ENCODE measurements around the gene ADAM17.
A peak's percentile ranks its signal among the peaks of the same experiment; 100 is the strongest.
"Not testable (repeated sequence)": the region's sequence is repeated elsewhere in the genome, so short reads cannot be mapped to it uniquely, and the experiment has no call there.

Gene ADAM17

GRCh38 chr2:9565436-9566153 lies 10.0 kb upstream of the ADAM17 start:
- peak; percentile 79 for DNase-seq (ENCODE audit: low spot score)

DNA sequence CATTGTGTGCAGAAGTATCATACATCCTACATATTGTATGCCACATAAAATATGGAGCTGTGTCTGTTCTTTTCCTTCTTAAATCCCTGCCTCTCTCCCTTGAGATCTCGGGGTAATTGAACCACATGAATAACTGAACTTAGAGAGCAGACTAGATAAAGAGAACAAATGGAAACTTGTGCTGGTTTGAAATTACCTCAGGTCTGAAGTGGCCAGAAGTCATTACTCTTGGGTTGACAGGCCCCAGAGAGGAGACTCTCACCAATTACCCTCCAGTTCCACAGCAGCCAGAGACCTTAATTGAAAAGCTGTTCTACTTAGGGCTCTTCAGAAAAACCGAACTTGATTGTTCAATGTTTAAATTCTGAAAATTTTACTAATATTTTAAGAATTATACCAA lies 5.0 kb upstream of the ADAM17 start:
- no peak for DNase-seq (ENCODE audit: low spot score)

- no peak for DNase-seq (ENCODE audit: low spot score)
These were observed 3.3 kb upstream of the ADAM17 start for GRCh38 chr2:9558948-9559381.

GRCh38 chr2:9556121-9556743 lies 602 bp upstream of the ADAM17 start:
- no peak for DNase-seq (ENCODE audit: low spot score)

DNA sequence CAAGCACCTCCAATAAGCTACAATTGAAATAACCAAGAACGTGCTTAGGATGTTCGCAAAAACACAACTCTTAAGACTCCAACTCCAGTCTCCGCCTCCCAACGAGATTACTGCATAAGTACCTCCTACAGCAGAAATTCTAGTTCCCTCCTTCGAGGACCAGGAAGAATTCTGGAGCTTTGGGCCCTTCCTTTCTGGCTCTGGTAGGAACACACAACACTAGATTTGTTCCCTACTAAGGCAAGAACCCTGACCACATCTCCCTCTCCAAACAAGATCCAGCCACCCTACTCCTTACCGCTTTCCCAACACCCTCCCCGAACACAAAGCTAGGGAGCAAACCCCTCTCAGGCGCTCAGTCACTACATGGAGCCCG lies 721 bp downstream of the ADAM17 start:
- DNase-seq (ENCODE audit: low spot score), result no peak

GRCh38 chr2:9552219-9553178 lies 3.1 kb downstream of the ADAM17 start:
- DNase-seq (ENCODE audit: low spot score), result peak; percentile 64

DNA sequence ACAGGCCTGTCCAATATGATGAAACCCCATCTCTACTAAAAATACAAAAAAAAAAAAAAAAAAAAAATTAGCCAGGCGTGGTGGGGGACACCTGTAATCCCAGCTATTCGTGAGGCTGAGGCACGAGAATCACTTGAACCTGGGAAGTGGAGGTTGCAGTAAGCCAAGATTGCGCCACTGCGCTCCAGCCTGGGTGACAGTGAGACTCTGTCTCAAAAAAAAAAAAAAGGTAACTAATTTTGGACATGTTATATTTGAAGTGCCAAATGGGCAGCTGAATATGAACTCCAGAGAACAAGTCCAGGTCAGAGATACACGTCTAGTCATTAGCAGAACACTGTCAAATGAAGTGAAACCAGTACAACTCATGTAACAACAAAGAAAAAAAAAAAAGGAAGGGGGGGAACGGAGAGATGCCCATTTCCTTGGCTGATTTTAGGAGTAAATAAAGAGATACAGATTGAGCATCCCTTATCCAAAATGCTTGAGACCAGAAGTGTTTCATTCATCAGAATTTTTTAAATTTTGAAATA lies 4.7 kb downstream of the ADAM17 start:
- not testable (repeated sequence) for DNase-seq (ENCODE audit: low spot score)

- DNase-seq (ENCODE audit: low spot score), result no peak
These were observed 6.2 kb downstream of the ADAM17 start for GRCh38 chr2:9549420-9549819.

DNA sequence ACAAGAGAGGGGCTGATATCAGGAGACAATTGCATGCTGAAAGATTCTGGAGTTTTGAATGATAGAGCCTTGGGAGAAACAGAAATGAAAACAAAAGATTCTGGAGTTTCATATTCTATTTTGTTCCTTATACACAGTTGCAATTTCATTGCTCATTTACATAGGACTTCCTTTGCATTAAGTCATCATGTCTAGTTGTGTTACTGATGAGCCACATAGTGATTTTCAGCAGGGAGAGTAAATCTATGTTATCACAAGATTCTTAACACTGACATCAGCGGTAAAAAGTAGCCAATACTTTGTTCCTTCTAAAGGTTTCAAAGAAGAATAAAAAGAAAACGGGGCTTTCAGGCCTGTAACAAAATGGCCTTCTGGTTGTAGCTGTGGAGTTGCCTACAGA lies 7.1 kb downstream of the ADAM17 start:
- DNase-seq (ENCODE audit: low spot score), result no peak

- peak; percentile 52 for DNase-seq (ENCODE audit: low spot score)
These were observed 8.2 kb downstream of the ADAM17 start for GRCh38 chr2:9547262-9547991.

DNA sequence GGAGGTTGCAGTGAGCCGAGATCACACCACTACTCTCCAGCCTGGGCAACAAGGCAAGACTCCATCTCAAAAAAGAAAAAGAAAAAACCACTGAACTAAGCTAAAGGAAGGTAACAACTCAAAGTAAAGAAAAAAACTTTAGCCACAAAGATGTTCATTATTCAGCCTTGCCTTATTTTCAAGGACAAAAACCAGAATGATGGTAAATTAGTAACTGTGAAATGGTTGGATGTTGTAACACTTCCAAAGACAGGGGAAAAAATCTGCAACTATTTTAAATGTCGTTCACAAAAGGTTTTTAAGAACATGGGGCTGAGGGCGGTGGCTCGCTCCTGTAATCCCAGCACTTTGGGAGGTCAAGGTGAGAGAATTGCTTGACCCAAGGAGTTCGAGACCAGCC lies 10.1 kb downstream of the ADAM17 start:
- no peak for DNase-seq (ENCODE audit: low spot score)

DNA sequence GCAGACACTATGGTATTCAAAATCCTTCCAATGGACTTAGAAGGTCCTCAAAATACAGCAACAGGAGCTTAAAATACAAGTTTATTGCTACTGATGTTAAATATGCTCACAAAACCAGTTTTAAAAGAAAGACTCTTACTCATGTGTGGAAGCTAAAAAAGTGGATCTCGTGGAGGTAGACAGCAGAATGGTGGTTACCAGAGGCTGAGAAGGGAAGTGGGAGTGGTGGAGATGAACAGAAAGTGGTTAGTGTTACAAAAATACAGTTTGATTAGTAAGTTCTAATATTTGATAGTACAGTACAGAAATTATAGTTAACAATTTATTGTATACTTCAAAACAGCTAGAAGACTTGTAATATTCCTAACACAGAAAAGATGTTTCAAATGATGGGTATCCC lies 12.1 kb downstream of the ADAM17 start:
- DNase-seq (ENCODE audit: low spot score), result no peak

GRCh38 chr2:9539531-9539930 lies 16.1 kb downstream of the ADAM17 start:
- DNase-seq (ENCODE audit: low spot score), result no peak

- peak; percentile 60 for DNase-seq (ENCODE audit: low spot score)
These were observed 17.6 kb downstream of the ADAM17 start for GRCh38 chr2:9538000-9538507.

GRCh38 chr2:9536504-9536903 lies 19.1 kb downstream of the ADAM17 start:
- no peak for DNase-seq (ENCODE audit: low spot score)

DNA sequence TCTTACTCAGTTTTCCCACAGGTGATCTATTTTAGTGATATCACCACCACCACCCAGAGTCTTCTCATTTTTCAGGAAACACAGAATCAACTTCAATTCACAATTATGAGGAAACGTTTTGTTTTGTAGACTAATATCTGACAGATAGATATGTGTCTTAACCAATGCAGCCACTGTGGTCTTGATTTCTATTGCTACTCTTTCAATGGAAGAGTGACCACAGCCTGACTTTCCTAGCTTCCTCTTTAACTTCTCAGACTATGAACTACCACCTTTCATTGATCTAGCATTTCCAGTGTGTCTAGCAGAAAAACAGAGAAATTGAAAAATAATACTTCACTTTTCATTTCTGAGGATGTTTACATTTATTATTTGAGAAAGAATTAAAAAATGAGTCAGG lies 20.5 kb downstream of the ADAM17 start:
- DNase-seq (ENCODE audit: low spot score), result no peak

DNA sequence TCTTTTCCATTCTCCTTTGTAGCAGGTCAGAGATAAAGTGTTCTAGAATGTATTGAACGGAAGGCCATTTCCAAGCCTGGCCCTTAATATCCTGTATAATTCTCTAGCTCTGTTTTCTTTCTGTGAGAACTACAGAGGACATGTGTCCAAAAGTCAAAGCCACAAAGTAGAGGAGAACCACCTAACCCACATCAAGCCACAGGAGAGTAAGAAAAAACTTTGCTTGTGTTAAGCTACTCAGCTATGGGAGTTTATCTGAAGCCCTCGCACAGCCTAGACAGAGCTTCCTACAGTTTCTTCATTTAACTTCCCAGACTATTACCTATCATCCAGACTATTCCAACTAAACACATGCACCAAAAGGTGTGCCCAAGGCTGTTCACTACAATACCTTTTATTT lies 22.0 kb downstream of the ADAM17 start:
- DNase-seq (ENCODE audit: low spot score), result no peak

DNA sequence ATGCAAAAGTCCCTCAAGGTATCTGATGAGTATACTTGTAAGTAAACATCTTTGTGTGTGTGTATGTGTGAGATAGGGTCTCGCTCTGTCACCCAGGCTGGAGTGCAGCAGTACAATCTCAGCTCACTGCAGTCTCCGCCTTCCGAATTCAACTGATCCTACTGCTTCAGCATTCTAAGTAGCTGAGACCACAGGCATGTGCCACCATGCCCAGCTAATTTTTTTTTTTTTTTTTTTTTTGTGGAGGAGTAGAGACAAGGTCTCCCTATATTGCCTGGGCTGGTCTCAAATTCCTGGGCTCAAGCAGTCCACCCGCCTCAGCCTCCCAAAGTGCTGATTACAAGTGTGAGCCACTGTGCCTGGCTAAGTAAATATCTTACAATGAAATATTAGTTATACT lies 23.2 kb downstream of the ADAM17 start:
- no peak for DNase-seq (ENCODE audit: low spot score)

- no peak for DNase-seq (ENCODE audit: low spot score)
These were observed 27.4 kb downstream of the ADAM17 start for GRCh38 chr2:9527995-9528787.

DNA sequence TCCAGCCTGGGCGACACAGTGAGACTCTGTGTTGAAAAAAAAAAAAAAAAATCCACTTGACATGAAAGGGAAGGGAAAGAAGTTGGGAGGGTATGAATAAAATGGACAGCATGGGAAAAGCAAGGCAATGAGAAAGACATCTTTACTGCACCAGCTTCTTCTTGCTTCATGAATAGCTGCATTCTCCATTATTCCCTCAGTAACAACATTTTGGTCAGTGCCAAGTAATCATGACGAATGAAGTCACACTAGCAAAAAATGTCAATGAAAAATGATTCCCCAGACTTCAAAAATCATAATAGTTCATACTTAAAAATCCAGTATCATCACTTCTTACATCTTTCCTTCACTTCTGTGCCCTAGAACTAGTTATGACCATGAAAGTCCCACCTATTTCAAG lies 30.4 kb downstream of the ADAM17 start:
- no peak for DNase-seq (ENCODE audit: low spot score)

- DNase-seq (ENCODE audit: low spot score), result no peak
These were observed 31.3 kb downstream of the ADAM17 start for GRCh38 chr2:9524291-9524690.
